ENCODE data around the gene AGAP9.
"Not testable (repeated sequence)": the region's sequence is repeated elsewhere in the genome, so short reads cannot be mapped to it uniquely, and the experiment has no call there.

- not testable (repeated sequence) for TF ChIP-seq POLR2A, CTCF (IDR thresholded peaks at IDR 0.05)
These were observed 67.9 kb downstream of the AGAP9 start for GRCh38 chr10:47455350-47456078.

All from heart left ventricle (tissue), 13 donors.